ENCODE results near the gene KLHL8. TPM values are rescaled to one million over a fixed set of nuclear protein-coding genes. Genes with fewer than 3 reads are reported as not detected.

The KLHL8 gene
- total RNA-seq, 1 experiment from 2014 or later = 24.2 TPM

DNA sequence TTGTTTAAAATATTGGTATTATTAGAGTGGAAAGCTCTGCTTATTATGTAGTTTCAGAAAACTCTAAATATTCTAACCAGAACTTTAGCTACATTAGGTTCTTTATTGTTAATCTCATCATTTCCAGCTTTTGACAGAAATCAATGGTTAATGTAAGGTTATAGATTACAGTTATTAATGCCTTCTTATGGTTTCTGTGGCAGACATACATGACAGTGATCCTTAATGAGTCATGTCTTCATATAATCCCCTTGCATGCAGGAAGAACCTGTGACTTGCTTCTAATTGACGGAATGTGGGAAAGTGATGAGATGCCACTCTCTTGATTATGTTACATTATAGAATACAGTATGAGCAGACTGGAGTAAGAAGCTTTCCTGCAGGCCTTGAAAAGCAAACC lies 23.5 kb downstream of the KLHL8 start:
- Histone ChIP-seq H3K4me1 (ENCODE audit: control insufficient read depth in 1 of 2, insufficient read depth in 2 of 2, low read length in 2 of 2) (no peaks in the 10 kb centered on the region), H3K4me2 (ENCODE audit: low read length) (no peak overlapping the region), H4K20me1 (ENCODE audit: insufficient read depth) (peaks cover 5% of the 10 kb centered on the region; the same call in 1 of the 2 replicates), H3K27me3 (ENCODE audit: insufficient read depth, low read length) (no peaks in the 10 kb centered on the region), H3K9ac (ENCODE audit: low read length) (no peak overlapping the region), H3K9me2 (ENCODE audit: insufficient read depth) (no peaks in the 10 kb centered on the region), H3K9me3 (ENCODE audit: control insufficient read depth in 1 of 2, insufficient read depth in 1 of 2, low read depth in 1 of 2, low read length in 2 of 2) (no peaks in the 10 kb centered on the region), H3K79me2 (ENCODE audit: insufficient read depth, low read length) (peaks cover 59% of the 10 kb centered on the region), H3K27ac (ENCODE audit: low read depth, low read length) (no peak overlapping the region), H3K4me3 (replicated peaks in 1 of 2; ENCODE audit: low read depth in 1 of 2, low read length in 2 of 2) (no peak overlapping the region), H3K36me3 (ENCODE audit: control insufficient read depth in 1 of 2, insufficient read depth in 2 of 2, low read length in 2 of 2) (no peaks in the 10 kb centered on the region), H2AFZ (ENCODE audit: low read depth, low read length, poor library complexity, severe bottlenecking) (no peak overlapping the region)
- BruUV-seq (replicated peaks) = no TSS peak
- intact Hi-C loops (cut with micrococcal nuclease) = no loop called here
- ChIA-PET RAD21 (ENCODE audit: low non-redundant PET in 1 of 2, low total read pairs in 2 of 2, uncharacterized antibody in 2 of 2, unreplicated experiment in 2 of 2) (no interaction called here), CTCF (no interaction called here), POLR2A (interaction anchor here (1.5 kb wide), 1 partner anchor 23 kb away, joined by 3 read pairs; no protein-coding TSS in a partner anchor)
- ATAC-seq = no peak
- TF ChIP-seq CEBPB (IDR thresholded peaks at IDR 0.05; ENCODE audit: low read depth) = no peak
- TF ChIP-seq POLR2A (IDR thresholded peaks at IDR 0.05; ENCODE audit: borderline replicate concordance, extremely low read depth, insufficient read depth, insufficient read length) = no peak
- no peak for TF ChIP-seq RAD21 (IDR thresholded peaks at IDR 0.05; ENCODE audit: low read depth)
- no peak for TF ChIP-seq EZH2phosphoT487 (IDR thresholded peaks at IDR 0.05; ENCODE audit: borderline replicate concordance)
- TF ChIP-seq EGR1 (IDR thresholded peaks at IDR 0.05; ENCODE audit: low read depth) = no peak
- TF ChIP-seq SP1 (IDR thresholded peaks at IDR 0.05; ENCODE audit: low read depth) = no peak
- TF ChIP-seq, protein P1, sequence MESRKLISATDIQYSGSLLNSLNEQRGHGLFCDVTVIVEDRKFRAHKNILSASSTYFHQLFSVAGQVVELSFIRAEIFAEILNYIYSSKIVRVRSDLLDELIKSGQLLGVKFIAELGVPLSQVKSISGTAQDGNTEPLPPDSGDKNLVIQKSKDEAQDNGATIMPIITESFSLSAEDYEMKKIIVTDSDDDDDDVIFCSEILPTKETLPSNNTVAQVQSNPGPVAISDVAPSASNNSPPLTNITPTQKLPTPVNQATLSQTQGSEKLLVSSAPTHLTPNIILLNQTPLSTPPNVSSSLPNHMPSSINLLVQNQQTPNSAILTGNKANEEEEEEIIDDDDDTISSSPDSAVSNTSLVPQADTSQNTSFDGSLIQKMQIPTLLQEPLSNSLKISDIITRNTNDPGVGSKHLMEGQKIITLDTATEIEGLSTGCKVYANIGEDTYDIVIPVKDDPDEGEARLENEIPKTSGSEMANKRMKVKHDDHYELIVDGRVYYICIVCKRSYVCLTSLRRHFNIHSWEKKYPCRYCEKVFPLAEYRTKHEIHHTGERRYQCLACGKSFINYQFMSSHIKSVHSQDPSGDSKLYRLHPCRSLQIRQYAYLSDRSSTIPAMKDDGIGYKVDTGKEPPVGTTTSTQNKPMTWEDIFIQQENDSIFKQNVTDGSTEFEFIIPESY (IDR thresholded peaks at IDR 0.05; ENCODE audit: extremely low read depth, insufficient replicate concordance, low read length) = no peak
- no peak for TF ChIP-seq ELF1 (IDR thresholded peaks at IDR 0.05; ENCODE audit: borderline replicate concordance, low read depth)
- TF ChIP-seq SRF (IDR thresholded peaks at IDR 0.05; ENCODE audit: low read depth) = no peak
- no peak for TF ChIP-seq SIN3A (IDR thresholded peaks at IDR 0.05; ENCODE audit: low read depth)
- TF ChIP-seq, protein P2, sequence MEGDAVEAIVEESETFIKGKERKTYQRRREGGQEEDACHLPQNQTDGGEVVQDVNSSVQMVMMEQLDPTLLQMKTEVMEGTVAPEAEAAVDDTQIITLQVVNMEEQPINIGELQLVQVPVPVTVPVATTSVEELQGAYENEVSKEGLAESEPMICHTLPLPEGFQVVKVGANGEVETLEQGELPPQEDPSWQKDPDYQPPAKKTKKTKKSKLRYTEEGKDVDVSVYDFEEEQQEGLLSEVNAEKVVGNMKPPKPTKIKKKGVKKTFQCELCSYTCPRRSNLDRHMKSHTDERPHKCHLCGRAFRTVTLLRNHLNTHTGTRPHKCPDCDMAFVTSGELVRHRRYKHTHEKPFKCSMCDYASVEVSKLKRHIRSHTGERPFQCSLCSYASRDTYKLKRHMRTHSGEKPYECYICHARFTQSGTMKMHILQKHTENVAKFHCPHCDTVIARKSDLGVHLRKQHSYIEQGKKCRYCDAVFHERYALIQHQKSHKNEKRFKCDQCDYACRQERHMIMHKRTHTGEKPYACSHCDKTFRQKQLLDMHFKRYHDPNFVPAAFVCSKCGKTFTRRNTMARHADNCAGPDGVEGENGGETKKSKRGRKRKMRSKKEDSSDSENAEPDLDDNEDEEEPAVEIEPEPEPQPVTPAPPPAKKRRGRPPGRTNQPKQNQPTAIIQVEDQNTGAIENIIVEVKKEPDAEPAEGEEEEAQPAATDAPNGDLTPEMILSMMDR (IDR thresholded peaks at IDR 0.05 in 2 of 3, conservative IDR thresholded peaks at IDR 0.05 in 1 of 3; ENCODE audit: borderline replicate concordance in 1 of 3, insufficient read depth in 1 of 3, low read depth in 2 of 3, low read length in 2 of 3) = no peak
- TF ChIP-seq ZNF274 (IDR thresholded peaks at IDR 0.05; ENCODE audit: low read depth, low read length) = no peak
- no peak for TF ChIP-seq POLR2AphosphoS5 (IDR thresholded peaks at IDR 0.05; ENCODE audit: low read depth, low read length)
- TF ChIP-seq FOSL1 (IDR thresholded peaks at IDR 0.05; ENCODE audit: low read depth) = no peak
- no peak for TF ChIP-seq ZFX (IDR thresholded peaks at IDR 0.05)
- DNase-seq (ENCODE audit: low read depth, low spot score) = no peak

Data from HCT116 (cell line).